Frontal cortex (tissue), 4 donors: ENCODE measurements around the gene TEX2. TPM values are rescaled to one million over a fixed set of nuclear protein-coding genes. Genes with fewer than 3 reads are reported as not detected.
"Not testable (repeated sequence)": the region's sequence is repeated elsewhere in the genome, so short reads cannot be mapped to it uniquely, and the experiment has no call there.

Experiments used
- DNase-seq, 2 donors: peaks; one replicate each; pipeline ENCODE4 v3.0.0; 2012; ENCODE audit warnings: low spot score in 2 of 2
- FAIRE-seq: peaks from 2 replicates; lab custom pipeline; 2012; peaks lifted over from hg19 to GRCh38; lab: Jason Lieb, UNC
- total RNA-seq: library from RNA; depleted of rRNA; stranded (reverse); fragments of >200 nt; gene quantifications from one replicate; pipeline ENCODE4 v1.2.3, GENCODE V29; 2014
- donor health status: control.
- donor health status: control.
- donor health status: control.

TEX2 gene
- total RNA-seq, 1 donor from 2014 or later: 31.8 TPM

DNA sequence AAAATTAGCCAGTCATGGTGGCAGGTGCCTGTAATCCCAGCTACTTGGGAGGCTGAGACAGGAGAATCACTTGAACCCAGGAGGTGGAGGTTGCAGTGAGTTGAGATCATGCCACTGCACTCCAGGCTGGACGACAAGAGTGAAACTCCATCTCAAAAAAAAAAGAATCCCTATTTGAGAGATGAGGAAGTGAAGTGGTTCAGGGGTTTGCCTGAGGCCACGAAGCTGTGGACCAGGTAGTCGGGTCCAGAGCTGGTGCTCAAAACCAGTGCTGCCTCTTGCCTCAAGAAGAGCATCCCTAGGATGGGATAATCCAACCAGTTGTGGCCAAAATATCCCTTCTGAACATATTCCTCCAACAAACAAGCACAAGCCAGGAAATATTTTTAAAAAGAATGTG, 95.4 kb downstream of the TEX2 start:
- FAIRE-seq, DNase-seq: not testable (repeated sequence)

DNA sequence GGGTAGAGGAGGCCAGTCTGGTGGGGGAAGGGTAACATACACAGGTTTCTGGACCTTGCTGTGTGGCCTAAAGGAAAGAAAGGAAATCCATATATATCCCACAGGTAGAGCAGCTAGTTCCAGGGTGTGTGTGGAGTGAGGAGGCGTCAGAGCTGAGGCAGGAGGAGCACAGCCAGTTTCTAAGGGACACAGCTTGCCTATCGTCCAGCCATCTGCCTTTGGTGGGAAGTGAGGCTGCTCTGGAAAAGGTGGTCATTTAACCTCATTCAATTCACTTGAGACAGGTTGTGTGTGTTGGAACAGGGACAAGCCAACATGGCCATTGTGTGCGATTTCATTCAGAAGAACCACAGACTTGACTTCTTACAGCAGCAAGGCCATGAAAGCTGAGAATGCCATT, 96.2 kb downstream of the TEX2 start:
- FAIRE-seq: no peak
- no peak for DNase-seq

- no peak for FAIRE-seq
- no peak for DNase-seq
Observed at GRCh38 chr17:64165347-64165746, 97.7 kb downstream of the TEX2 start.

- no peak for FAIRE-seq
- DNase-seq: no peak
Observed at GRCh38 chr17:64164596-64165285, 98.3 kb downstream of the TEX2 start.

- DNase-seq (no peak), FAIRE-seq (no peak)
Observed at GRCh38 chr17:64163468-64163867, 99.6 kb downstream of the TEX2 start.

DNA sequence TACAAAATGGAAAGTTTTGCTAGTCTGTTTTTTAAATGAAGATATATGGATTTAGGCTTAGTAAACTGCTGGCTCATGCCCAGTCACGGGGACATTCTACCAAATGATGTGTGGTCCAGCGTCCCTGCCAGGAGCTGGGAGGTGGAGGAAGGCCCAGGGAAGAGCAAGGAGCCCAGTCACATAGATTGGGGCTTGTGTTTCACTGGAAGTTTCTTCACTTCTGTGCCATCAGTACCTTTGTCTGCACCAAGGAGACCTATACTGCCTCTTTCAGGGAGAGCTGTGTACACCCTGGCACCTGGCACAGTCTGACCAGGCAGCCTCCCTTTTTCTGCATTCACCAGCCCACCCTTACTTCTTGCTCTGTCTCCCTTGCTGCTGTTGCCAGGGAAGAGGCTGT, 100.5 kb downstream of the TEX2 start:
- FAIRE-seq: no peak
- no peak for DNase-seq

DNA sequence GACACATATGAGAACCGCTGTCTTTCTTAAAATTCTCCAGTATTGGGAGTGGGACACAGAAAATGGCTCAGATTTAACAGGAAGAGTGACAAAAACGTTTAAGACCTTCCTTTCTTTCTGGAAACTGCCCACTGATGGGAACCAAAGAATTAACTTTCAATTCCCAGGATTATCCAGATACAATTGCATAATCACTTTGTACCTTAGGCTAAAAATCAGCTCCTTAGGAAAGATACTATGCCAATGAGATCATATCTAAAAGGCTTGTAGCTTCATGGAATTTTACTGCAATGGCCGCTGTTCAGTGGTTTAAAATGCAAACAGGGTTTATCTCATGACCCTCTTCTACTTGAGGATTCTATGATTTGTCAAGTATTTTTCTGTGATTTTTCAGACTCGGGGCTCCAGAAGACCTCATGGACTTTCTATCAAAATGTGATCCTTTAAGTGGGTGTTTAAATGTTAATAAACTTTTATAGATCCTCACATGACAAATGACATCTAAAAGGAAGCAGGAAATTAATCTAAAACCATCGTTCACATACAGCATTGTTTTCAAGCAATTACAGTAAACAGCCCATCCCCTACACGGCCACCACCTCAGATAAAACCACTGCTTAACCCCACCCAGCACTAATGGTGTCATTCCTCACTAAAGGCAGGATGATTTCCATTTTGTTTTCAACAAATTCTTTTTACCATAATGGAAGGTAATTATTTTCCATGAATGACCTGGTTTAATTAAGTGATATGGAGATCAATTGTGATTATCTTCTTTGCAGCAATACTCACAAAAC, 101.5 kb downstream of the TEX2 start:
- no peak for FAIRE-seq
- no peak for DNase-seq

DNA sequence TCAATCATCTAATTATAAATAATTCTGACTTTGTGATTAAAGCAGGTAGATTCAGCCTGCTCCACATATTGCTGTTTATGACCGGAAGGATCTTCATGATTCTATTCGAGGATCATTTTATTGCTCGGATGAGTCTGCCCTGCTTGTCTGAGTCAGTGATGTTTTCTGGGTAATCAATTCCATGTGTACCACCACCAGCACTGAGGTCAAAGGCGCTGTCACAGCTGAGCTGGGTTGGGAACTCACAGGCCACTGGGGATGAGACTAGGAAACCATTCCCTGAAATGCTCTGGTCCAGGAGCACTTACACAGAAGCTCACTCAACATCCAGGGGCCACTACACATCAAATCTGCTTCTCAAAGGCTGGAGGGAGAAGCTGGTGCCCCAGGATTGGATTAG, 102.7 kb downstream of the TEX2 start:
- FAIRE-seq (no peak), DNase-seq (no peak)

DNA sequence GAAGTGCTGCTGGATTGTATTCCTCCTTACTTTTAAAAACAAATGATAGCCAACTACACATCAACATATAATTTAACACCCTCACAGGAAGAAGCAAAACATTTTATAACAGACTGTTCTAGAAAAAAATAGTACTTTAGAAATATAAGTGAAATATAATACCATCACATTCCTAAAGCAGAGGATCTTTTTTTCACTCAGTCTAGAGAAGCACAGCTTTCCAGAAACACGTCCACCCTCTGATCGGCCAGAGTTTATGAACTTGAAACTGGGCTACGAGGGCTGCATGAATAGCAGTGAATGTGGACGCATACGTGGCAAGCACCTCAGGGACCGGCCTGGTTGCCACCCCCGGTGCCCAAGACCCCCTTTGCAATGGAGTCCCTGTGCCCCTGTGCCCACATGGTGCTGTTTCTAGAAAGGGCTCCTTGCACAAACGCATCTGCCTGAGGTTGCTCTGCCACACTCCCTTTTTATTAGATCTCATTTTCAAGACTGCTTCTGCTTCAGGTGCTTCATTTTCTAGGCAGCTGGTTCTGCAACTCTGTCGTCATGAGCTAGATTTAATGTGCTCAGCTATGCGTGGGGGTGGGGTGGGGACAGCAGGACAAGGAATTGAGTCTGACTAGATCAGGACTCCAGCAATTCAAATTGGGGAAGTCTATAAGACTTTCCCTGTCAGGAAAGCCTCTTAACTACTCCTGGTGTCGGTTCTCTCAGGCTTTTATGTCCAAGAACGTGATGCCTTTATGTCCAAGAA, 104.0 kb downstream of the TEX2 start:
- FAIRE-seq: no peak
- DNase-seq: no peak

GRCh38 chr17:64158406-64158805, 104.7 kb downstream of the TEX2 start:
- FAIRE-seq (no peak), DNase-seq (no peak)

- FAIRE-seq (no peak), DNase-seq (no peak)
Observed at GRCh38 chr17:64157669-64158180, 105.3 kb downstream of the TEX2 start.

DNA sequence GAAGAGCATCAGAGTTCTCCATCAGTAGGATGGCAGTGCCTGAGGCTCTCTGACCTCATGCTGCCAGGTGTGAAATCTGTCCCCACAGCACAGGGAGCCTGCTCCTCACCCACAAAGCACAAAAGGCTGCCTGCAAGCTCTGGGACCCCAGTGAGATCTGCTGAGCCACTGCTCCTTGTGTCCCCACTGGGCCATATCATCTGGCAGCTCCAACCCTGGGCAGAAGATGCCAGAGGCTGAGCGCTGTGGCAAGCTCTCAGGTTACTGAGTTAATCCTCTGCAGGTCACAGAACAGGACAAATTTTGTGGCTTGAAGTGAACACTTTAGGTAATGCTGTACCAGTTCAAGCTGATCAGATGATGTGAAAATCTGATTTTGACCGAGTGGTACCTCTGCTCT, 106.4 kb downstream of the TEX2 start:
- DNase-seq (no peak), FAIRE-seq (no peak)

DNA sequence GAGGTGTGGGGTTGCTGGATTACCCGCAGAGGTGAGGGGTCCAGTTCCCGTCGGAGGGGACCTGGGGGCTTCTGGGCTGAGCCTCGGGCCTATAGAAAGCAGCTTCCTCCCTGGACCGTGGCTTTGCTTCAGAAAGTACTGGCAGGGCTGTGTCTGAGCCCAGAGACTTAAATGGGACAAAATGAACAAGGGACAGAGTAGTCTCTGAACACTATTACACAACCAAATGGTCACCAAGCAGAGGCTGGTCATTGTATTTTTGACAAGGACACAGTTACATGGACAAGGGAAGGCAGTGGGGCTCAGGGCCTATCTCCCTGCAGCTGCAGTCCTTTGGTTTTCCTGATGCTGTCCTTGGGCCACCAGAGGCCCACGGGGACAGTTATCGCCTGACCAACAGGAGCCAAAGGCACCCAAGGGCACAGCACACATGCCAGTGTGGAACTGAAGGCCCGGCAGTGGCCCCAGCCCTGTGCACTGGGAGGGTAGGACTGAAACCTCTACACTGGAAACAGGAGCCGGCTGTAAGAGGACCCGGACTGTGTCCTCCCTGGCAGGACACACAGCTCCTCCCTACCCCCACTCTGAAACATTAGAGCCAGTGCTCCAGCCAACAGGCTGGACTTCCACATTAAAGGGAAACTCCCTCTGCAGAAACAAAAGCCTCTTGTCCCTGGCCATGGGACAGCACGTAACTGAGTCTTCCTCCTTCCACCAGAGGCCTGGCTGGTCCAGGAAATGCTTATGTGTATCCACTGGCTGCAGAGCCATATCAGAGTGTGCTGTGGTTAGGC, 107.1 kb downstream of the TEX2 start:
- no peak for FAIRE-seq
- peak; percentile 63 to 67 for DNase-seq

DNA sequence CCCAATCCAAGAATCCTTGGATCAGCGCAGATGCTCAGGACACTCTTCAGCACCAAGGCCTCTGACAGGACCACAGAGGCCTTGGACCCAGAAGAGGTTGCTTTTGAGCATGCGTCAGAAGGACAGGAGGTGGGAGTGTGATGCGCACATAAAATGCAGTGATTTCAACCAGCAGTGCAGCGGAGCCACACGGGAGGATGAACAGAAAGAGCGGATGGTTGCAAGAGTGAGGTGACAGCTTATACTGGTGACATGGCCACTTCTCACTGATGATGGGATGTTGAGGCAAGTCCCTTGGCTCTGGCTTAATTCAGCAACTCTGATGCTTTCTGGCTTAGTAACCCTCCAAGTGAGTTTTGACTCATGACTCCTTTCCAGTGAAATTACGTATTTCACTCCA, 107.9 kb downstream of the TEX2 start:
- DNase-seq: no peak
- FAIRE-seq: no peak

DNA sequence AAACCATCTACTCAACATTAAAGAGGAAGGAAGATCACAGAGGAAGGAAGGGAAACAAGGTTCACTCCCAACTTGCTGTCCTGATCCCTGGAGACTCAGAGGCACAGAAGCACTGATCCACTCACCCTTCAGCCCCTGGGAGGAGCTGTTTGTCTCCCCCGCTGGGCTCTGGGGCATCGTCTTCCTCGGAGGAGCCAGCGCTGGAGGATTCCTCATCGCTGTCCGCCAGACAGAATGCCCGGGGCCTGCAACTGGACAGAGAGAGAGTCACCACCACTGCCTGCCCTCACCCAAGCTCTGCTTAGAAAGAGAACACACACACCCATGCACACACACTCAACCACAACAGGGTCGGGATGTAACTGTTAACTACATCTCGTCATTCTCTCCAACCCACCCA, 108.3 kb downstream of the TEX2 start:
- no peak for FAIRE-seq
- no peak for DNase-seq

GRCh38 chr17:64154313-64154695, 108.8 kb downstream of the TEX2 start:
- DNase-seq (no peak), FAIRE-seq (no peak)

DNA sequence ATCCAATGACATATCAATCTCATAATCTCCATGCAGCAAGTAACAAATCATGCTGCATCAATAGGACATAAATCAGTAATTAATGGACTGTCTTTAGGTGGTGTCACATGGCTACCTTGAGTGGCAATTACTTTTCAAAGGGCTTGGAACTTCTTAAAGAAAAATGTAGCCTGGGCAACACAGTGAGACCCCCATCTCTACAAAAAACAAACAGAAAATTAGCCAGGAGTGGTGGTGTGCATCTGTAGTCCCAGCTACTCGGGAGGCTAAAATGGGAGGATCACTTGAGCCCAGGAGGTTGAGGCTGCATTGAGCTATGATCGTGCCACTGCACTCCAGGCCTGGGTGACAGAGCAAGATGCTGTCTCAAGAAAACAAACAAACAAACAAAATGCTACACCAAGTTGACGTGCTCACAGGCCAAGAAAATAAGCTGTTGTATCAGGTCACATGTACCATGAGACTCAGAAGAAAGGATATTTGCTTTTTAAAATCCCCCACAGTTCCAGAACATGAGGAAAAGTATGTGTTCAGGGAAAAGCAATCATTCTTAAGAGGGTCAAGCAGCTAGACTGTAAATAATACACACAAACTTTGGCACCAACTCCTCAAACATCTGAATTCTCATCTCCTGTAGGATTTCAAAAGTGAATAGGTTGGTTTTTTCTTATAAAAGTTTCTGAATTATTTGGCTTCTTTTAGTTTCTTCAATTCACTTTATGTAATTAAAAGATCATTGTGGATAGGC, 109.3 kb downstream of the TEX2 start:
- no peak for DNase-seq
- no peak for FAIRE-seq

GRCh38 chr17:64152428-64153125, 110.5 kb downstream of the TEX2 start:
- DNase-seq (no peak), FAIRE-seq (no peak)

DNA sequence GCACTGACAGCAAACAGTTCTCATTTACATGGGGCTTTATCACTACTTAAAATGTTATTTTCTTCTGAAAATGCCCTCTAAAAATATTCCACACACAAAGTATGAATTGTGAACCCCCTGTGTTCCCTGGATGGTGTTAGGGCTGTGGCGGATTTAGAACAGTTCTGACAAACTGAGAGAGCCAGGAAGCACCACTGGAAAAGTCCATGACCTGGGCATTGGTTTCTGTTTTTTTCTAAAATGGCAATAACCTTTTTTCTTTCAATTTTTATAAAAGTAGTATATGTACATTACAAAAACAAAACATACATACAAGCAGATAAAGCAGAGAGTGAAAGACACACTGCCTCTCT, 112.1 kb downstream of the TEX2 start:
- DNase-seq: no peak
- FAIRE-seq: no peak
